ENCODE results near the gene RIMS4. TPM values are rescaled to one million over a fixed set of nuclear protein-coding genes. Genes with fewer than 3 reads are reported as not detected.
"Not testable (repeated sequence)": the region's sequence is repeated elsewhere in the genome, so short reads cannot be mapped to it uniquely, and the experiment has no call there.

The RIMS4 gene
- total RNA-seq, 1 donor from 2014 or later, result not detected

GRCh38 chr20:44765701-44766347, 44.5 kb downstream of the RIMS4 start:
- no peak for DNase-seq (ENCODE audit: extremely low read depth, low read depth, low spot score)

GRCh38 chr20:44765091-44765490, 45.3 kb downstream of the RIMS4 start:
- no peak for DNase-seq (ENCODE audit: extremely low read depth, low read depth, low spot score)

- not testable (repeated sequence) for DNase-seq (ENCODE audit: extremely low read depth, low read depth, low spot score)
Observed at GRCh38 chr20:44763798-44764197, 46.5 kb downstream of the RIMS4 start.

GRCh38 chr20:44762466-44763140, 47.7 kb downstream of the RIMS4 start:
- no peak for DNase-seq (ENCODE audit: extremely low read depth, low read depth, low spot score)

GRCh38 chr20:44761423-44761822, 48.9 kb downstream of the RIMS4 start:
- no peak for DNase-seq (ENCODE audit: extremely low read depth, low read depth, low spot score)

GRCh38 chr20:44759595-44759994, 50.8 kb downstream of the RIMS4 start:
- DNase-seq (ENCODE audit: extremely low read depth, low read depth, low spot score), result no peak

GRCh38 chr20:44758247-44759101, 51.9 kb downstream of the RIMS4 start:
- DNase-seq (ENCODE audit: extremely low read depth, low read depth, low spot score), result no peak

- DNase-seq (ENCODE audit: extremely low read depth, low read depth, low spot score), result no peak
Observed at GRCh38 chr20:44756956-44757355, 53.4 kb downstream of the RIMS4 start.

- DNase-seq (ENCODE audit: extremely low read depth, low read depth, low spot score), result no peak
Observed at GRCh38 chr20:44756011-44756688, 54.2 kb downstream of the RIMS4 start.

GRCh38 chr20:44754554-44754953, 55.8 kb downstream of the RIMS4 start:
- no peak for DNase-seq (ENCODE audit: extremely low read depth, low read depth, low spot score)

GRCh38 chr20:44752099-44752931, 58.0 kb downstream of the RIMS4 start:
- DNase-seq (ENCODE audit: extremely low read depth, low read depth, low spot score), result no peak

- no peak for DNase-seq (ENCODE audit: extremely low read depth, low read depth, low spot score)
Observed at GRCh38 chr20:44750081-44750805, 60.1 kb downstream of the RIMS4 start.

- DNase-seq (ENCODE audit: extremely low read depth, low read depth, low spot score), result no peak
Observed at GRCh38 chr20:44748005-44748370, 62.4 kb downstream of the RIMS4 start.

GRCh38 chr20:44747166-44748004, 63.0 kb downstream of the RIMS4 start:
- no peak for DNase-seq (ENCODE audit: extremely low read depth, low read depth, low spot score)

GRCh38 chr20:44746367-44747165, 63.8 kb downstream of the RIMS4 start:
- no peak for DNase-seq (ENCODE audit: extremely low read depth, low read depth, low spot score)

- DNase-seq (ENCODE audit: extremely low read depth, low read depth, low spot score), result no peak
Observed at GRCh38 chr20:44745598-44746366, 64.6 kb downstream of the RIMS4 start, which contains the start of gene KCNK15. Gene KCNK15, plus strand, starts transcription at chr20:44745865. Its CDS starts 46 bp downstream, at chr20:44745911.

GRCh38 chr20:44745122-44745597, 65.2 kb downstream of the RIMS4 start:
- DNase-seq (ENCODE audit: extremely low read depth, low read depth, low spot score), result no peak
